Panc1 (cell line): ENCODE data around the gene NUP133.

Experiments
- POLR2AphosphoS5 ChIP-seq: IDR thresholded peaks from 2 replicates; pipeline ENCODE4 v1.6.1; 2012; ENCODE audit warnings: mild to moderate bottlenecking, low read depth, low read length, moderate library complexity
- SIN3A ChIP-seq: IDR thresholded peaks from 2 replicates; pipeline ENCODE4 v1.6.1; 2012; ENCODE audit warnings: low read depth, mild to moderate bottlenecking, low read length, moderate library complexity, borderline replicate concordance; ENCODE audit not compliant: insufficient read depth
- TF ChIP-seq, protein P1 (sequence below): fragments of 450-650 bp; IDR thresholded peaks from 2 replicates; pipeline ENCODE4 v1.5.1; 2017; ENCODE audit warnings: mild to moderate bottlenecking

- TF ChIP-seq, protein P1, sequence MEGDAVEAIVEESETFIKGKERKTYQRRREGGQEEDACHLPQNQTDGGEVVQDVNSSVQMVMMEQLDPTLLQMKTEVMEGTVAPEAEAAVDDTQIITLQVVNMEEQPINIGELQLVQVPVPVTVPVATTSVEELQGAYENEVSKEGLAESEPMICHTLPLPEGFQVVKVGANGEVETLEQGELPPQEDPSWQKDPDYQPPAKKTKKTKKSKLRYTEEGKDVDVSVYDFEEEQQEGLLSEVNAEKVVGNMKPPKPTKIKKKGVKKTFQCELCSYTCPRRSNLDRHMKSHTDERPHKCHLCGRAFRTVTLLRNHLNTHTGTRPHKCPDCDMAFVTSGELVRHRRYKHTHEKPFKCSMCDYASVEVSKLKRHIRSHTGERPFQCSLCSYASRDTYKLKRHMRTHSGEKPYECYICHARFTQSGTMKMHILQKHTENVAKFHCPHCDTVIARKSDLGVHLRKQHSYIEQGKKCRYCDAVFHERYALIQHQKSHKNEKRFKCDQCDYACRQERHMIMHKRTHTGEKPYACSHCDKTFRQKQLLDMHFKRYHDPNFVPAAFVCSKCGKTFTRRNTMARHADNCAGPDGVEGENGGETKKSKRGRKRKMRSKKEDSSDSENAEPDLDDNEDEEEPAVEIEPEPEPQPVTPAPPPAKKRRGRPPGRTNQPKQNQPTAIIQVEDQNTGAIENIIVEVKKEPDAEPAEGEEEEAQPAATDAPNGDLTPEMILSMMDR, result no peak
- TF ChIP-seq SIN3A (no peak), POLR2AphosphoS5 (no peak)
These were observed 76.1 kb downstream of the NUP133 start for GRCh38 chr1:229432116-229432461.
